COLO668 (cell line): ENCODE measurements around the gene FCHO2.
A peak's percentile ranks its signal among the peaks of the same experiment; 100 is the strongest.
"Not testable (repeated sequence)": the region's sequence is repeated elsewhere in the genome, so short reads cannot be mapped to it uniquely, and the experiment has no call there.

Source experiments
- DNase-seq: peaks from one replicate; lab custom pipeline; 2025; ENCODE audit not compliant: unreplicated experiment; lab: John Stamatoyannopoulos, UW

FCHO2 gene, protein sequence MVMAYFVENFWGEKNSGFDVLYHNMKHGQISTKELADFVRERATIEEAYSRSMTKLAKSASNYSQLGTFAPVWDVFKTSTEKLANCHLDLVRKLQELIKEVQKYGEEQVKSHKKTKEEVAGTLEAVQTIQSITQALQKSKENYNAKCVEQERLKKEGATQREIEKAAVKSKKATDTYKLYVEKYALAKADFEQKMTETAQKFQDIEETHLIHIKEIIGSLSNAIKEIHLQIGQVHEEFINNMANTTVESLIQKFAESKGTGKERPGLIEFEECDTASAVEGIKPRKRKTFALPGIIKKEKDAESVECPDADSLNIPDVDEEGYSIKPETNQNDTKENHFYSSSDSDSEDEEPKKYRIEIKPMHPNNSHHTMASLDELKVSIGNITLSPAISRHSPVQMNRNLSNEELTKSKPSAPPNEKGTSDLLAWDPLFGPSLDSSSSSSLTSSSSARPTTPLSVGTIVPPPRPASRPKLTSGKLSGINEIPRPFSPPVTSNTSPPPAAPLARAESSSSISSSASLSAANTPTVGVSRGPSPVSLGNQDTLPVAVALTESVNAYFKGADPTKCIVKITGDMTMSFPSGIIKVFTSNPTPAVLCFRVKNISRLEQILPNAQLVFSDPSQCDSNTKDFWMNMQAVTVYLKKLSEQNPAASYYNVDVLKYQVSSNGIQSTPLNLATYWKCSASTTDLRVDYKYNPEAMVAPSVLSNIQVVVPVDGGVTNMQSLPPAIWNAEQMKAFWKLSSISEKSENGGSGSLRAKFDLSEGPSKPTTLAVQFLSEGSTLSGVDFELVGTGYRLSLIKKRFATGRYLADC

GRCh38 chr5:72955768-72956323, at the start of gene FCHO2:
Gene FCHO2, plus strand, starts transcription at chr5:72956041. Its CDS starts 56 bp downstream, at chr5:72956097.
- peak; percentile 95 for DNase-seq

GRCh38 chr5:72906806-72907205, 49.0 kb upstream of the FCHO2 start:
- no peak for DNase-seq

- no peak for DNase-seq
These were observed 47.2 kb upstream of the FCHO2 start for GRCh38 chr5:72908664-72909063.

DNA sequence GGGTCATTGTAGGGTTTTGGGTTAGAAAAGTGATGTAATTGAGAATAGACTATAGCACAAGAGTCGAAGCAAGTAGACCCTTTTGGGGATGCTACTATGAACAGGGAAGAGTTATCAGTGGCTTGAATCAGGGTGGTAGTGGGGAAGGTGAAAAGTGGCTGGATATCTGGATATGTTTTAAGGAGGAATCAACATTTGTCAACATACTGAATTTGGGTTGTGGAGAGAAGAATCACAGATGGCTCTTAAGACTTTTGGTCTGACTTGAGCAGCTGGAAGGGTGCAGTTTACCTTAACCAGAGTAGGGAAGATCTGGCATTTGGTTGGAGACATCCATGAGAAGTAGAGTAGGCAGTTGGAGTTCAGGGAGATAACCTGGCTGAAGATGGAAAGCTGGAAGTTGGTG, 38.5 kb upstream of the FCHO2 start:
- no peak for DNase-seq

GRCh38 chr5:72920690-72921502, 34.9 kb upstream of the FCHO2 start:
- no peak for DNase-seq

DNA sequence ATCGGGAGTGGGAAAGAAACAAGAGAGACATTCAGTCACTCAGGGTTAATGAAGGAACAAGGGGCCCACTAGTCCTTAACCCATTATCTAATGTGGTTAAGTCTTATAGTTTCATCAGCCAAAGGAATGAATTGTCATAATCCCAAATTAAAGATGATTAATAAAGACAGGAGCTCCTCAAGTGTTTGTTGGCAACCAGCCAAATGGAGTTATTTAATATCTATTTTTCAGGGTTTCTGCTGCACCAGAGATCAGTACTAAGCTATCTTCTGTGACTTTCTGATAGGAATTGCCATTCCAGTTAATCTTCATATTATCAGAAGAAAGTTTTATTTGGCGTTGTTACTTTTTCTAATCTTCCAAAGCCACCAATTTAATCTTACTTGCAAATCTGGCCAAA, 34.0 kb upstream of the FCHO2 start:
- DNase-seq = no peak

DNA sequence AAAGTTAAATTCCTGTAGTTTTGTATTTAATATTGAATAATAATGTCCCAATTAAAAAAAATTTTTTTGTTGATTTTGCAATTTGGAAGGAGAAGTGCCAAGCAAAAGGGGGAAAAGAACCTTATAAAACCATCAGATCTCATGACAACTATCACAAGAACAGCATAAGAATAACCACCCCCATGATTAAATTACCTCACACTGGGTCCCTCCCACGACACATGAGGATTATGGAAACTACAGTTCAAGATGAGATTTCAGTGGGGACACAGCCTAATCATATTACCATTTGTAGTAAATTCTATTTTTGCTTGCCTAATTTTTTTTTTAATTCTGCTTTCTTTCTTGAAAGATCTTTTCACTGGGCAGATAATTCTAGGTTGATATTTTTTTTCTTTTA, 33.4 kb upstream of the FCHO2 start:
- no peak for DNase-seq

DNA sequence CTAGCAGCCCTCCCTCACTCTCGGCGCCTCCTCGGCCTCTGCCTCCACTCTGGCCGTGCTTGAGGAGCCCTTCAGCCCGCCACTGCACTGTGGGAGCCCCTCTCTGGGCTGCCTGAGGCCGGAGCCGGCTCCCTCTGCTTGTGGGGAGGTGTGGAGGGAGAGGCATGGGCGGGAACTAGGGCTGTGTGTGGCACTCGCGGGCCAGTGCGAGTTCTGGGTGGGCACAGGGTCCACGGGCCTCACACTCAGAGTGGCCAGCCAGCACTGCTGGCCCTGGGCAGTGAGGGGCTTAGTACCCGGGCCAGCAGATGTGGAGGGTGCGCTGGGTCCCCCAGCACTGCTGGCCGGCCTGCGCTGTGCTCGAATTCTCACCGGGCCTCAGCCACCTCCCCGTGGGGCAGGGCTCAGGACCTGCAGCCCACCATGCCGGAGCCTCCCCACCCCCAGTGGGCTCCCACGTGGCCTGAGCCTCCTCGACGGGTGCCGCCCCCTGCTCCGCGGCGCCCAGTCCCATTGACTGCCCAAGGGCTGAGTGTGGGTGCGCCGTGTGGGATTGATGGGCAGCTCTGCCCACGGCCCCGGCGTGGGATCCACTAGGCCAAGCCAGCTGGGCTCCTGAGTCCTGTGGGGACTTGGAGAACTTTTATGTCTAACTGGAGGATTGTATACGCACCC, 30.4 kb upstream of the FCHO2 start:
- DNase-seq = no peak

GRCh38 chr5:72932686-72933085, 23.2 kb upstream of the FCHO2 start:
- DNase-seq = not testable (repeated sequence)

GRCh38 chr5:72934953-72935725, 20.7 kb upstream of the FCHO2 start:
- not testable (repeated sequence) for DNase-seq

DNA sequence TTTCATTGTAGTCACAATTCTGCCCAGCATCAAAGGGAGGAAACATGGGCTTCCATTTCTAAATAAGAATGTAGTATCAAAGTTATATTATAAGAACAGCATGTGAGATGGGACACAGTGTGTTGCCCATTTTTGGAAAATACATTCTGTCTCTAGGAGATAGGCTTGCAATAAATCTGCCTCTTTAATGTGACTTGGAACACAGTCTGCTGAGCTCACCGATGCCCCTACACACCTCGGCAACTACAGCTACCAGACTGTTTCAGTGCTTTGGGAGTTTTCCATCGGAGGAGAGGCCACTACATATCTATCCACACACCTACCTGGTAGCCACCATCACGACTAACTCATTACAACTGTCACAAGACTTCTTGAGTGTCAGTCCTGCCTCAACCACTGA, 18.9 kb upstream of the FCHO2 start:
- no peak for DNase-seq

GRCh38 chr5:72937517-72938061, 18.3 kb upstream of the FCHO2 start:
- no peak for DNase-seq

- DNase-seq = no peak
These were observed 17.6 kb upstream of the FCHO2 start for GRCh38 chr5:72938206-72938605.

DNA sequence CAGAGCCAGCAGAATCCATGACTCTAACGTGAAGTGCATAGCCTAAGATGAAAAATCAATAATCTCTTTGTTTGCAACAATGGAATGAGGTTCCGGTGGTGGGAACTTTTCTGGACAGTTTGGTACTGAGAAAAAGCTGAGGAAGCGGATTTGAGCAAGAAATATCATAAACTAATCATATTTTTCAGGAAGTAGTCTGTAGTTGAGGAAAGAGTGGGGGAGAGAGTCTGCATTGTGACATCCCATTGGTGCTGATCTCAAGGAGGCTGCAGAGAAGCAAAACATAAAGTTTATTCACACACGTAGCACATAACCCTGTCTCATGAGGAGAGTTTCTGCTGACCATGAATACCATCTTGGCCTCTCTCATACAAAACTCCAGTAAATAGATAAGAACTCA, 15.8 kb upstream of the FCHO2 start:
- no peak for DNase-seq

GRCh38 chr5:72943307-72943706, 12.5 kb upstream of the FCHO2 start:
- DNase-seq = no peak

DNA sequence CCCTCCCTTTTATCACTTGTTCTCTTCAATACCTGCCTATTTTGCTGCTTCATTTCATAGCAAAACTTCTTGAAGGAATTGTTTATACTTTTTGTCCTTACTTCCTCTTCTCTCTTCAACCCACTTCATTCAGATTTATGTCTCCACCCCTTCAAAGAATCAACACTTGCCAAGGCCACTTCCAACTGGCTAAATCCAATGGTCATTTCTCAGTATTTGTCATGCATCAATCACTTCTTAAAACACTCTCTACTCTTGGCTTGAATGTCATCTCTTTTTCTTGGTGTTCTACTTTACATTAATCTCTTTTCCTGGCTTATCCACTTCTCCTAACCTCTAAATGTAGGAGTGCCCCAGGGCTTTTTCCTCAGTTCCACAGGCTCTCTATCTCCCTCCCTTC, 8.3 kb upstream of the FCHO2 start:
- DNase-seq = no peak

GRCh38 chr5:72949481-72949880, 6.4 kb upstream of the FCHO2 start:
- no peak for DNase-seq

DNA sequence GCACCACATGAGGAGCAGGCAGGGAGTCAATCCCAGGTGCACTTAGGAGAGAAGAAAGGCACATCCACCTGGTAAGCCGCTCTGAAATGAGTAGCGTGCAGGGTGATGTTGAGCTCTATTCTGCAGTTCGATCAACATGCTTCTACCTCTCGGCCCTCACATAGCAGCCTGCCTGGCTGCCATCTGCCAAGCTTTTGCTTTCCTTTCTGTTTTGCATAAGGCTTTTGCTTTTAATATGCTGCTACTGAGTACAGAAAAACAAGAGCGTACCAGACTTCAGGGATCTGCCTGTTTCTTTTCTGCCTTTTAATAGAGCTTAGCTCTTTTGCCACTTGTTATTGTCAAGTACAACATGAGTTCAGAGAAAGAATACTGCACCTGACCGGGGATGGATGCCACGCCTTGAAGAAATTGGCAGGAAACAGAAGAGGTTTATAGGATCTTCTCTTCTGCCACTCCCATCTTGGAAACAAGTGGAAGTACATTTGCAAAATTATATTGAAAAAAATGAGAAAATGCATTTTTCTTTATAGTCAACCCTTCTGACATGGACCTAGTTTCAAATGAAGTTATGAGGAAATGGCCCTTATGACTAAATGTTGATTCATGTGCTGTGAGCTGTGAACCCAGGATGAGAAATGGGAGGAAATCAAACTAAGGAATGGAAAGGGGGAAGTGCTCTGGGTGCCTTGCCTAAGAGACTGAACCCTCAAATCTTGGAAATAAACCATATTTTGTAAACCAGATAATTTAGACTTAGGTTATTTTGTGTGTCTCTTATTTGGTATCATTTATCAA, 4.0 kb upstream of the FCHO2 start:
- no peak for DNase-seq

DNA sequence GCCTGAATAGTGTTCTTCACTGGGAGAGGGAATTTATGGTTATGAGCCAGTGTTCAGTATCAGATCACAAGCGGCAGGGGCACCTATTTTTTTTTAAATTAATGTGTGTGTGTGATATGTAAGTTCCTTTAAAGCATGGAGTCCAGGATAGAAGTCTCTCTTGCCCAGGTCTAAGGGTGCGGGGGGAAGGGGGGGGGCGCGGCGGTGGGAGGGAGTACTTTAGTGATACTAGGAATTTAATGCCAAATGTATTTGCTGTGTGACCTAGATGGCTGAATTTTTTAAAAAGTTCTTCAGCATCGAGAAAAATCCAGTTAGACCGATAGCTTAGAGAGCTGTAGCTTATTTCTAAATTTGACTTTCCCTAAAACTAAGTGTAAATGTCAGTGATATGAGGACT, 1.5 kb upstream of the FCHO2 start:
- DNase-seq = no peak
